ENCODE data around the gene ALDH18A1. TPM values are rescaled to one million over a fixed set of nuclear protein-coding genes. Genes with fewer than 3 reads are reported as not detected.

The ALDH18A1 gene
- total RNA-seq (2014; rRNA removed), result 63.4 and 70.3 TPM in 2 replicates
- Bru-seq, nascent RNA, result percentile 75 among the genes with signal in this experiment
- percentile 72 among the genes with signal in this experiment for BruChase-seq, experiment 1, labeled RNA remaining after a 6-hour chase
- BruChase-seq, experiment 2, labeled RNA remaining after a 2-hour chase, result percentile 70 among the genes with signal in this experiment
- long read RNA-seq, transcript ALDH18A1-202 (18 exons, 3,359 nt), result major isoform, 95 of 151 reads
- long read RNA-seq, partial matches to known transcripts, result 31 of 151 reads
- long read RNA-seq, other reads (novel, unspliced or antisense), result 21 of 151 reads

DNA sequence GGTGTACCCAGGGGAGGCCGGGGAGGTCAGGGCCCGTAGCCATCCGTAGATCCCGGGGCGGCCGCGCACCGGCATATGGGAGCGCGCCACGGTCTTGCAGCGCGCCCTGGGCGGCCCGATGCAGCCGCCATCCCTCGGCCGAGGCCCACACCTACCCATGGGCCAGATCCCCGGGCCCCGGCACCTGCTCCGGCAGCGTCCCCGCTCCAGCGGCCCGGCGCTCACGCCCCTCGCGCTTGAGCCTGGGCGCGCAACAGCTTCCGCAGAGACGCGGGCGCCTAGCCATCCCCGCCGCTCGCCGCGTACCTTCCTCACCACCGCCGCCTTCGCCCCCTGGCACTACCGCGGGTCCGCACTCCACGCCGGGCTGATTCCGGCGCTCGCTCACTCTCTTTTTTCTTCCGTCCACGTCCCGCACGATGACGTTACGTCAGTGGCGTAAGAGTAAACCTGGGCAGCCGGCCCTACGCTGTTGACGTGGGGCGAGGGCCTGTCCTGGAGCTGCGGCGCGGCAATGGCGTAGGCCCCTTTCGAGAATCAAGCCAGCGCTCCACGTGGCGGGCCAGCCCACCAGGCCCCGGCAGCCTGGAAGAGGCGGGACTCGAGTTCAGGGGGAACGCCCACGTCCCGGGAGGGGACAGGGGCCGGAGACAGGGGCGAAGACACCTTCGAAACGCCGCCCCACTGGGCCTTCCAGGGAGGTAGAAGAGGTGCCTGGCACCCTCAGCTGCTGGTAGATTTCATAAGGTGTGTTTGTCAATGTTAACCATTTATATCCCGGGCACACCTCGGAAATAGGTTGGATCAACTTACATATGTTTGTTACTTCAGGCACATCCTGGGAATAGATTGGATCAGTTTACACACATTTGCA lies at the start of gene ALDH18A1:
TSS of gene ALDH18A1 (minus strand) at position 421 of the 874 bp plus-strand sequence. CDS start 3,334 bp downstream, outside the sequence.
- intact Hi-C loops (cut with micrococcal nuclease), result no loop called here
- POLR2A ChIA-PET (ENCODE audit: unreplicated experiment), result interaction anchor here (0.6 kb wide), 1 partner anchor 81 kb away, joined by 3 read pairs; no protein-coding TSS in a partner anchor
- TSS peak; percentile 32 for BruUV-seq (replicated peaks)

DNA sequence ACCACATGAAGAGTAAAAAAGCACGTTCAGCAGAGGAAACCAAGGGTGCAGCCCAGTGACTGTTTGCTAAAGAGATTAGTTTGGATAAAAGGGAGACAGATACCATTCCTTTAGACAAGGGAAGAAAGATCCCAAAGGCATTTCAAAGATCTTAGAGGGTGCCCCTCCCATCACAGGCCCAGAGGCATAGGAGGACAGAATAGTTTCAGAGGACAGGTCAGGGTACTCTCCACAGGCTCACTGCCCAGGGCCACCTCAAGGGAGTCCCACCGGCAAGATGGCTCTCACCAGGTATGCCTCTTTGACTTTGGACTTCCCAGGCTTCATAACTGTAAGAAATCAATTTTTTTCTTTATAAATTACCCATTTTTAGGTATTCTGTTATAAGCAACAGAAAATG lies 41.9 kb upstream of the ALDH18A1 start:
- TF ChIP-seq, protein P1, sequence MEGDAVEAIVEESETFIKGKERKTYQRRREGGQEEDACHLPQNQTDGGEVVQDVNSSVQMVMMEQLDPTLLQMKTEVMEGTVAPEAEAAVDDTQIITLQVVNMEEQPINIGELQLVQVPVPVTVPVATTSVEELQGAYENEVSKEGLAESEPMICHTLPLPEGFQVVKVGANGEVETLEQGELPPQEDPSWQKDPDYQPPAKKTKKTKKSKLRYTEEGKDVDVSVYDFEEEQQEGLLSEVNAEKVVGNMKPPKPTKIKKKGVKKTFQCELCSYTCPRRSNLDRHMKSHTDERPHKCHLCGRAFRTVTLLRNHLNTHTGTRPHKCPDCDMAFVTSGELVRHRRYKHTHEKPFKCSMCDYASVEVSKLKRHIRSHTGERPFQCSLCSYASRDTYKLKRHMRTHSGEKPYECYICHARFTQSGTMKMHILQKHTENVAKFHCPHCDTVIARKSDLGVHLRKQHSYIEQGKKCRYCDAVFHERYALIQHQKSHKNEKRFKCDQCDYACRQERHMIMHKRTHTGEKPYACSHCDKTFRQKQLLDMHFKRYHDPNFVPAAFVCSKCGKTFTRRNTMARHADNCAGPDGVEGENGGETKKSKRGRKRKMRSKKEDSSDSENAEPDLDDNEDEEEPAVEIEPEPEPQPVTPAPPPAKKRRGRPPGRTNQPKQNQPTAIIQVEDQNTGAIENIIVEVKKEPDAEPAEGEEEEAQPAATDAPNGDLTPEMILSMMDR (conservative IDR thresholded peaks at IDR 0.05; ENCODE audit: low read depth, low read length), result no peak
- no peak for TF ChIP-seq EZH2 (IDR thresholded peaks at IDR 0.05; ENCODE audit: low read length, unreplicated experiment)
- TF ChIP-seq EZH2phosphoT487 (IDR thresholded peaks at IDR 0.05; ENCODE audit: borderline replicate concordance, low read length), result no peak
- CTCF ChIA-PET, result no interaction called here

More for the DNA sequence above, at the start of gene ALDH18A1:
- CTCF ChIA-PET, result no interaction called here
- H3K27ac ChIP-seq (ENCODE audit: low read length), result no peak within 1 kb of the TSS
- H3K36me3 ChIP-seq (ENCODE audit: low read depth, low read length), result peaks cover 15% of the 10 kb centered on the region
- no peaks in the 10 kb centered on the region for H3K9me3 ChIP-seq (ENCODE audit: low read length)
- H3K27me3 ChIP-seq (ENCODE audit: low read length), result no peaks in the 10 kb centered on the region
- no peaks in the 10 kb centered on the region for H3F3A ChIP-seq (ENCODE audit: low read length, unreplicated experiment)
- peaks cover 6% of the 10 kb centered on the region; the same call in 1 of the 2 replicates for H3K4me1 ChIP-seq (ENCODE audit: insufficient read depth, low read length)
- H3K79me2 ChIP-seq (ENCODE audit: low read length), result peaks cover 37% of the 10 kb centered on the region
- H3K9me2 ChIP-seq (replicated peaks; ENCODE audit: low read length), result no peaks in the 10 kb centered on the region
- no peaks in the 10 kb centered on the region for H4K20me1 ChIP-seq (ENCODE audit: low read length)
- H3K9ac ChIP-seq (ENCODE audit: low read length), result peak within 1 kb of the TSS; percentile 88
- DNase-seq (peak; percentile 83), ATAC-seq (peak; percentile 89)
- peak within 1 kb of the TSS; percentile 97 for H3K4me2 ChIP-seq (ENCODE audit: low read length)
- TF ChIP-seq EZH2 (IDR thresholded peaks at IDR 0.05; ENCODE audit: low read length, unreplicated experiment) (no peak), EZH2phosphoT487 (IDR thresholded peaks at IDR 0.05; ENCODE audit: borderline replicate concordance, low read length) (no peak)
- TF ChIP-seq, protein P1 (conservative IDR thresholded peaks at IDR 0.05; ENCODE audit: low read depth, low read length), result no peak
- peak within 1 kb of the TSS; percentile 67 for H2AFZ ChIP-seq (ENCODE audit: low read length)
- peak within 1 kb of the TSS; percentile 98 for H3K4me3 ChIP-seq (ENCODE audit: low read length)

More for the DNA sequence above, 41.9 kb upstream of the ALDH18A1 start:
- Histone ChIP-seq H3K9me3 (ENCODE audit: low read length) (no peaks in the 10 kb centered on the region), H3K4me1 (ENCODE audit: insufficient read depth, low read length) (no peaks in the 10 kb centered on the region), H3K4me2 (ENCODE audit: low read length) (no peak overlapping the region), H3K9me2 (replicated peaks; ENCODE audit: low read length) (no peaks in the 10 kb centered on the region), H3F3A (ENCODE audit: low read length, unreplicated experiment) (no peaks in the 10 kb centered on the region), H3K4me3 (ENCODE audit: low read length) (no peak overlapping the region), H3K27ac (ENCODE audit: low read length) (no peak overlapping the region), H3K79me2 (ENCODE audit: low read length) (peaks cover 2% of the 10 kb centered on the region), H3K27me3 (ENCODE audit: low read length) (no peaks in the 10 kb centered on the region), H4K20me1 (ENCODE audit: low read length) (no peaks in the 10 kb centered on the region), H3K36me3 (ENCODE audit: low read depth, low read length) (no peaks in the 10 kb centered on the region), H3K9ac (ENCODE audit: low read length) (no peak overlapping the region), H2AFZ (ENCODE audit: low read length) (no peak overlapping the region)
- intact Hi-C loops (cut with micrococcal nuclease), result no loop called here
- BruUV-seq (replicated peaks), result no TSS peak
- DNase-seq, result no peak
- no peak for ATAC-seq
- POLR2A ChIA-PET (ENCODE audit: unreplicated experiment), result no interaction called here

Data from PC-3 (cell line).